Activated CD8-positive, alpha-beta memory T cell treated with anti-CD3 and anti-CD28 coated beads for 24 hours (primary cell): ENCODE measurements around the gene KCNE4.

Source experiments
- DNase-seq: peaks from one replicate; pipeline ENCODE4 v3.0.0-alpha.2; 2020

The KCNE4 gene

DNA sequence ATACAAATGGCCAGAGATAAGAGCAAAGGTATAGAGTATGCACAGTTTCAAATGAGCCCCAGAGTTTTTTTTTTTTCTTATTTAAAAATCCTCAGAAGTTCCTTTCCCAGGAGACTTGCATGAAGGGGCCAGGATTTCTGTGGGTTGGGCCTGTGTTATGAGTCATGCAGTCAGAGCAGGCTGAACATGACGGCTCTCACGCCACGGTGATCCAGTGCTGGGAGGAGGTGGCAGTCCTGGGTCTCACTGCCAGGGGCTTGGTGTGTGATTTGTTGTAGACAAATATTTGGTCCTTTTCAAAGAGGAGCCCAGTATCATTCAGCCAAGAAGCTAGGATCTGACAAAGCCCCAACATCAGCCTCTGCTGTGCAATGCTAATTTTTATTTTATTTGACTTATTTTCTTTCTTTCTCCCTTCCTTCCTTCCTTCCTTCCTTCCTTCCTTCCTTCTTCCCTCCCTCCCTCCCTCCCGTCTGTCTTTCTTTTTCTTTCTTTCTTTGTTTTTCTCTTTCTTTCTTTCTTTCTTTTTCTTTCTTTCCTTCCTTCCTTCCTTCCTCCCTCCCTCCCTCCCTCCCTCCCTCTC is 10.4 kb upstream of the KCNE4 start:
- DNase-seq = no peak

GRCh38 chr2:223042284-223042683 is 9.7 kb upstream of the KCNE4 start:
- no peak for DNase-seq

GRCh38 chr2:223042704-223043118 is 9.3 kb upstream of the KCNE4 start:
- no peak for DNase-seq

DNA sequence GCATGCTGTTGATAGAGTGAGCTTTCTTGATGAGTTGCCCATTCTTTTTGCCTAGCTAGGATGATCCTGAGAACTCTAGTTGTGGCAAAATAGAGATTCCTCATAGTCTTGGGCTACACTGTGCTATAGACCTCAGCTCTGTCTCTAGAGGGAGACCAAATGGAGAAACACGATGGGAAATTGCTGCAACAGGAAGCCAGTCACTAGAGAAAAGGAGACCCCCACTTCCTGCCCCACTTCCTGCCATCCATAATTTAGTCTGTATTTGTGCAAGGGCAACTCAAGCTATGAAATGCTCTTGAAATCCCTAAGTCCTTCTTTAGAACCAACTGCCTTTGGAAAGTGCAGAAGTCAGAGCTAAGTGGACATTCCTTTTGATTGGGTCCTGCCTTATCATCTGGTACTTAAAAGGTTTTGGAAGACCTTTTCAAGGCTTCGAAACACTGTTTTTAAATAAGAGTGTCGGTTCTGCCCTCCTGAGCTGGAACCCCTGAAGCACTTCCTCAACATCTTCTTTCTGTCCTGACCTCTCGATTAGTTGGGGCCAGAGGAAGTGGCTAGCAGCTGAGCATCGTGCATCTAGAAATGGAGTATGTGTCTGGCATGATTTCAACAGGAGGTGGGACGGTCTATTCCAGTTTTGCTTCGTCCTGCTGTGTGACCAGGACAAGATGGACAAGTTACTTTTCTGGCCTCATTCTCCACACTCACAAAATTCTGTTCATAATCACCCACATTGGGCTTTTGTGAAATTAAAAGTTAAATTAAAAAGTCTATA is 8.6 kb upstream of the KCNE4 start:
- DNase-seq = no peak

DNA sequence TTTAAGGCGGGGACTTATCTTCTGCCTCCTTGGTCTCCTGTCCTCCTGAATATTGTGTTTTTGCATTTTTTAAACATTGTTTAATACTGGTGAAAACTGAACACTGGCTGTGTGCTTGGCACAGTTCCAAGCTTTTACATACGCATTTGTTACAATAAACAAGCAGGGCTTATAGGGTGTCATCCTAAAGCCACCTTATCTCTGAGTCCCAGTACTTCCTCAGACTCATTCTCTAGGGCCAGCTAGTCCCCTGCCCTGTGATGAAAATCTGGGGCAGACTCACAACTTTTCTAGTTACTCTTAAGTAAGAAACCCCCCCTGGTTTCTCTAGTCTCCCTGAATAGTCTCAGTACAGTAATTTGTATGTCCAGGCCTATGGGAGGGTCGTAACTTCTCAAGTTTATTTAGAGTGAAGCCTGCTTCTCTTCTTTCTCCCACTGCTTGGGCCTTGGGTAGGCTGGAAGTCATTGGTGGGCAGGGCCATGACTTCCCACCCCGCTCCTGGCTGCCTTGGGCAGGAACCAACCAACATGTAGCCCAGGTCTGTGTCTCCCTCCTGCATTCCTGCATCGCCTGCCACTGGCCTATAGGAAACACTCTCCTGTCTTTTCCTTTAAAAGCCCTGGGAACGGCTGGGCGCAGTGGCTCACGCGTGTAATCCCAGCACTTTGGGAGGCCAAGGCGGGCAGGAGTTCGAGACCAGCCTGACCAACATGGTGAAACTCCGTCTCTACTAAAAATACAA is 7.7 kb upstream of the KCNE4 start:
- DNase-seq = no peak

GRCh38 chr2:223044916-223045700 is 6.9 kb upstream of the KCNE4 start:
- no peak for DNase-seq

GRCh38 chr2:223046470-223047040 is 5.4 kb upstream of the KCNE4 start:
- no peak for DNase-seq

DNA sequence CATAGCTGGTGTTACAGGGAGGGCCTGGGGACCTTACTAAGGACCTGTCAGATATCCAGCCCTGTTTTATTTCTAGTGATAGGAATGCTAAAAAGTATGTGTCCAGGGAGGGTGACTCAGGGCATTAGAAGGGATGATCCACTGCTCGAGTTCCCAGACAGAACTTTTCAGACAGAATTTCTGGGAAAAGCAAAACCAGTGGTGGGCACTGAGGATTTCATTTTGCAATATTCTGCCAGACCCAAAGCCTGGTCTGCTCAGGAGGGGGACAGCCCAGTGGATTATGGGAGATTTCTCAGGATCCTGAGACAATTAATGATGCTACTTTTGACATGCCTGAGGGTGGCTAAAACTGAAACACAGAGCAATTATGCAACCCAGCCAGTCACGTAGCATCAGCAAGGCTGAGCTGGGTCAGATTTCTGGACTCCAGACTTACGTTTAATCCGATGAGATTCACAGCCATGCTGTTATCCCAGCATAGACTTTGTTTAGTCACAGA is 4.7 kb upstream of the KCNE4 start:
- no peak for DNase-seq

DNA sequence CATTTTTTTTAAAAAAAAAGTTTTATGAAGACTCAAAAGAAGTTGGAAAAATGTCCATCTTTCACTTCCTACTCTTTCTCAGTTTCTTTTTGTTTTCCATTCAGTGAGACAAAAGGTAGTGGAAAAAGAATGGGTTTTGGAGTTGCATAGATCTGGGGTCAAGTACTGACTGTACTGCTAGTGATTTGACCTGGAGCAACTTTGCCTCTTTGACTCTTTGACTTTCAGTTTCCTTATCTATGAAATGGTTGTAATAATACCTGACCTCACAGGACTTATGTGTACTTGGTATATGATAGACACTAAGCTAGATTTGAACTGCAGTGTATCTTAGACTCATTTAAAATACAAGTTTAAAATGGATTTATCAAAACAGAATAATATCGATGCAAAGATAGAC is 3.5 kb upstream of the KCNE4 start:
- no peak for DNase-seq

- no peak for DNase-seq
Measured at GRCh38 chr2:223049356-223049755, 2.6 kb upstream of the KCNE4 start.

DNA sequence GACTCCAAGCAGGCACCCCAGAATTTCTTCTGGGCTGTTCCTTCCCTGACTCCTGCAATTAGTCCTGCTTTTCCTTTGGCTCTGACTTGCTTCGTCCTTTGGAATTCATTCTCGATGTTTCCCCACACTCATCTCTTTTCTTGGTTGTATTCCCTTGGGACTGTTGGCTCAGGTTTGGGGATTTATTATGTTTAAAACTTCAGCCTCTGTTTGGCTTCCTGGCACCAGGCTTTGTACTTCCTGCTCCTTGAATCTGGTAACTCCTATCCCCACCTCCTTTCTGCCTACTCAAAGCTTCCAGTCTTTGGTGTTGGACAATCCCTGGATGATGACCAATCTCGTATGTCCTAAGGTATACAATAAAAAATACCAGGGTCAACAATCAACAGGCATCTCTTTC is 1.8 kb upstream of the KCNE4 start:
- DNase-seq = no peak

DNA sequence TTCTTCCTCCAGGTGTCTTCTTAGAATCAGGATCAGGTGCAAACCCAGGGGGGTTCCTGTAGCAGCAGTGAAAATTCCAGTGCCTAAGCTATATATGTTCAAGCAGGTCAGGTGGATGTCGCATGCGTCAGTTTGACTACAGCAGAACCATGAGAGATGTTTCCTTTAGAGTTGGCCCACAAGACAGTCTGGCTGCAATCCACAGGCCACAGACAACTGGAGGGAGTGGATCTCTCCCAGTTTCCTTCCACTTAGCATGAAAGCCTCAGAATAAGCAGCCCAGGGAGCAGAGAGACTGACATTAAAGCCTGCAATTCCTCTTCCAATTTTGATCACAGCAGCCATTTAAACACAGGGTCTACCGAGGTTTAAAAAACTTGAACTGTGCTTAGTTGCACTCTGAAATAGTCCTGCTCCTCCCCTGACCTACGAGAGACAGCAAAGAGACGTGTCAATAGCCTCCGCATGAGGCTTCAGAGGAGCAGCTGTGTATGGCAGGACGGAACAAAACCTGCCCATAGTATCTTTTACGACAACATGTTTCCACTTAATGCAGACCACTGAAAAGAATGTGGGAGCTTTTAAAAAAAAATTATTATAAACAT is 988 bp upstream of the KCNE4 start:
- no peak for DNase-seq

DNA sequence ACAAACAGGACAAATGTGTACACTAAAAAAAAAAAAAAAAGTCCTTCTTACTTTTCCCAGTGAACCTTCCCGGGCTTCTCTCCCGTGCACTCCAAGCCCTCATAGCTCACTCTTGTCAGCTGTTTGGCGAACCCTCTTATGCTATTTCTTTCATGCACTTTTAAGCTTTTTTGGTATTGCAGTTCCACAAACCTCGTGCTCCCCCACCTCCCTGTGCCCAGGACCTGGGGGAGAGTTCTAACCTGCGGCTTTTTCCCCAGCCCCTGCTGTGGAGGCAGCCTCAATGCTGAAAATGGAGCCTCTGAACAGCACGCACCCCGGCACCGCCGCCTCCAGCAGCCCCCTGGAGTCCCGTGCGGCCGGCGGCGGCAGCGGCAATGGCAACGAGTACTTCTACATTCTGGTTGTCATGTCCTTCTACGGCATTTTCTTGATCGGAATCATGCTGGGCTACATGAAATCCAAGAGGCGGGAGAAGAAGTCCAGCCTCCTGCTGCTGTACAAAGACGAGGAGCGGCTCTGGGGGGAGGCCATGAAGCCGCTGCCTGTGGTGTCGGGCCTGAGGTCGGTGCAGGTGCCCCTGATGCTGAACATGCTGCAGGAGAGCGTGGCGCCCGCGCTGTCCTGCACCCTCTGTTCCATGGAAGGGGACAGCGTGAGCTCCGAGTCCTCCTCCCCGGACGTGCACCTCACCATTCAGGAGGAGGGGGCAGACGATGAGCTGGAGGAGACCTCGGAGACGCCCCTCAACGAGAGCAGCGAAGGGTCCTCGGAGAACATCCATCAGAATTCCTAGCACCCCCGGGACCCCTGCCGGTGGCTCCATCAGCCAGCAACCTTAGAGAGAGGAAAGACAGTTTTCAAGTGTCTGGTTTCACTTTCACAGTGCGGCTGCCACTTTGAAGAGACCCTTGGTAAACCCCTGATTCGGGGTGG is 826 bp downstream of the KCNE4 start:
- no peak for DNase-seq

- no peak for DNase-seq
Measured at GRCh38 chr2:223053484-223054192, 1.6 kb downstream of the KCNE4 start.

- no peak for DNase-seq
Measured at GRCh38 chr2:223054193-223054781, 2.3 kb downstream of the KCNE4 start.

- no peak for DNase-seq
Measured at GRCh38 chr2:223055140-223055539, 3.1 kb downstream of the KCNE4 start.

- no peak for DNase-seq
Measured at GRCh38 chr2:223055836-223056235, 3.8 kb downstream of the KCNE4 start.

GRCh38 chr2:223056701-223057418 is 4.9 kb downstream of the KCNE4 start:
- DNase-seq = no peak

DNA sequence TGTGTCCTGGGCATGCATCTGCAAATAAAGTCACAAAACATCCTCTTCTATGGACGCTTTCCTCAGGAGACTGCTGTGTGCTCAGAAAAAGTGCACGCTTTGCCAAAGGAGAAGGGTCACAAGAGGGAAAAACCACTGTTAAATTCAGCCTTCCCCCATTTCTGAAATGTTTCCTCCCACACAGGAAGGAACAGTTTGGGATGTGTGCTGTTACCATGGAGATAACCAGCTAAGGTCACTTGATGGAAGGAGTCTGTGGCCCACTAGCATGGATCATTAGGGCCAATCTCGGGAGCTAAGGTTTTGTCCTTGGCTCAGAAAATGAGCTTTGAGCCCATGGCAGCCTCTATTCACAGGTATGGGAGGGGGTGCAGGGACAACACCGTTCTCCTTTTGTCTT is 5.6 kb downstream of the KCNE4 start:
- no peak for DNase-seq
